AG04449 (cell line): ENCODE measurements around the gene GRID1.

Experiments
- CTCF ChIA-PET: fragments of 350-600 bp; formaldehyde crosslinking; extraction: SDS; loops from one replicate; lab custom pipeline; 2021; ENCODE audit warnings: antibody characterized with exemption; lab: Yijun Ruan, JAX
- POLR2A ChIA-PET: fragments of 400-600, 350-600 bp; formaldehyde crosslinking; extraction: SDS; loops from one replicate; lab custom pipeline; 2020; ENCODE audit warnings: antibody characterized with exemption, inconsistent platforms; lab: Yijun Ruan, JAX
- DNase-seq: peaks from one replicate; pipeline ENCODE4 v3.0.0-alpha.2; 2010; ENCODE audit warnings: low read depth, low spot score
- H3K4me3 ChIP-seq: 2 replicates; pipeline ENCODE4 v1.5.1; 2011; ENCODE audit warnings: low read depth, mild to moderate bottlenecking, control low read depth, low read length
- CTCF ChIP-seq: IDR thresholded peaks from one replicate; pipeline ENCODE4 v1.5.1; 2011; ENCODE audit warnings: mild to moderate bottlenecking, moderate library complexity, low read length, control low read depth, inconsistent platforms; ENCODE audit not compliant: insufficient read depth; ENCODE audit errors: missing control alignments

GRID1 gene

GRCh38 chr10:86046845-86047460, 319.6 kb downstream of the GRID1 start:
- no peak overlapping the region for H3K4me3 ChIP-seq
- POLR2A ChIA-PET = no interaction called here
- no peak for TF ChIP-seq CTCF
- DNase-seq = no peak
- CTCF ChIA-PET = no interaction called here

- POLR2A ChIA-PET = no interaction called here
- TF ChIP-seq CTCF = no peak
- DNase-seq = no peak
- H3K4me3 ChIP-seq = no peak overlapping the region
- CTCF ChIA-PET = no interaction called here
Observed at GRCh38 chr10:86045896-86046295, 320.7 kb downstream of the GRID1 start.

GRCh38 chr10:86044029-86044428, 322.6 kb downstream of the GRID1 start:
- ChIA-PET CTCF (no interaction called here), POLR2A (no interaction called here)
- DNase-seq = no peak
- no peak for TF ChIP-seq CTCF
- H3K4me3 ChIP-seq = no peak overlapping the region

GRCh38 chr10:86043236-86043635, 323.4 kb downstream of the GRID1 start:
- no peak for DNase-seq
- ChIA-PET CTCF (no interaction called here), POLR2A (no interaction called here)
- H3K4me3 ChIP-seq = no peak overlapping the region
- no peak for TF ChIP-seq CTCF

- TF ChIP-seq CTCF = no peak
- DNase-seq = no peak
- H3K4me3 ChIP-seq = no peak overlapping the region
- ChIA-PET CTCF (no interaction called here), POLR2A (no interaction called here)
Observed at GRCh38 chr10:86042161-86042560, 324.4 kb downstream of the GRID1 start.

GRCh38 chr10:86041116-86041515, 325.5 kb downstream of the GRID1 start:
- ChIA-PET POLR2A (no interaction called here), CTCF (no interaction called here)
- H3K4me3 ChIP-seq = no peak overlapping the region
- DNase-seq = no peak
- no peak for TF ChIP-seq CTCF
